Stimulated activated CD8-positive, alpha-beta memory T cell treated with anti-CD3 and anti-CD28 coated beads, Interleukin-7, amount 100 ng/mL, for 24 hours (primary cell): ENCODE results near the gene HSDL1.

Experiments used
- DNase-seq: peaks from one replicate; pipeline ENCODE4 v3.0.0-alpha.2; 2020; ENCODE audit warnings: low read depth

Gene HSDL1

DNA sequence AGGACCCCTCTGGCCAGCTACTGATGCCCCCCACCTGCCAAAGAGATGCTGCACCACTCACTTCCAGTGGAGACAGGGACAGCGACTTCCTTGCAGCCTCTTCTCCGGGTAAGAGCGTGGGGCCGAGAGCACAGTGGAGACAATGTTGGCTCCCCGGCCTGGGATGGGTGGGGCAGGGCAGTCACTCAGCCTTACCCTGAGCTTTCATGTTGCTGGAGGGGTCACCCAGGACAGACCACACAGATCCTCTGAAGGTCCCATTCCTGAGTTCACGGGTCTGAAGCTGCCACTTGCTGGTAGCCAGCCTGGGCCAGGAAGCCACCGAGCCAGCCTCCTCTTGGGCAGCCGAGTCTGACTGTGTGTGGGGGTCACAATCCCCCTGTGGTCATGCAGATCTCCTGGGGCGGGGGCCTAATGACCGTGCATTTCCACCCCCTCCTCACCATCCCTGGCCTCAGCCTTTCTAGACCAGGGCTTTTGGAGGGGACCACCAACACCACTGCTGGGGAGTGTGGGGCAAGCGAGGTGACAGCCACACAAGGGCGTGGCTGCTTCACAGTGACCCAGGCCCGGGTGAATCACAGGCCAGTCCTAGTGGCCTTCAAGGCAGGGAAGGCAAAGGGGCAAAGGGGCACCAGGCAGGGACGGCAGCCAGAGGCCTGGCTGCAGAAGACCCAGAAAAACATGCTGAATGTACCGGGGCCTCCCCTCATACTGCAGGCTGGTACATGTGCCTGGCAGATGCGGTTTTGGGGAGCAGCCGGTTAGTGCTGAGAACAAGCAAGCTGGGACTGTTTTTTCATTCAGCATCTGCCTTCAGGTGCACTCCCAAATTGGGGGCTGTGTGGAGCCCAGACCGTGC, 31.4 kb upstream of the HSDL1 start:
- DNase-seq, result no peak

DNA sequence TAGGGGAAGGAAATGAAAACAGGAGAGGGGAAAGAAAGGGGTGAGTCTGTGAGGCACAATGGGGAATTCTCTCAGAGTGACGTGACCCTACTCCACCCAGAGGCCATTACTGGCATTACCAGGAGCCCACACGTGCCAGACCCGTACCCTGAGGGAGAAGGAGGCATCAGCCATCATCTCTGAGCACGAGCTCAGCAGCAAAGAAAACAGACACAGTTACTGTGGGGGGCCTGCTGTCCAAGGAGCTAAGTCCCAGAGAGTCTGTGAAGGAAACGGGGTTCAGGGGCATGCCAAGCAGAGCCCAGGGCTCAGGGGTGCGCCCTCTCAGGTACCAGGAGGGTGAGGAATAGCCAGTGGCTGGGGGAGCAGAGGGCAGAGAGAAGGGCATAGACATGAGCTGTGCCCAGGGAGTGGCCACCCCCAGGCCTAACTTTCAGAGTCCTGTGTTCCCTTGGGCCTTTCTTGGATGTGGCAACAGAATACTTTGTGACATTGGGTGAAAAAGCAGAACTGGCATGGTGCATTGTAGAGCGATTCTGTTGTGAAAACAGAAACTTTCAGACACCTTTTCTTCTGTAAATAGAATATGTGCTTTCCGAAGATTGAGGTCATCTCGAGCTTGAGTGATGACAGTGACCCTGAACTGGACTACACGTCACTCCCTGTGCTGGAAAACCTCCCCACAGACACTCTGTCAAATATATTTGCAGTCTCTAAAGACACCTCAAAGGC, 30.5 kb upstream of the HSDL1 start:
- peak; percentile 41 for DNase-seq

DNA sequence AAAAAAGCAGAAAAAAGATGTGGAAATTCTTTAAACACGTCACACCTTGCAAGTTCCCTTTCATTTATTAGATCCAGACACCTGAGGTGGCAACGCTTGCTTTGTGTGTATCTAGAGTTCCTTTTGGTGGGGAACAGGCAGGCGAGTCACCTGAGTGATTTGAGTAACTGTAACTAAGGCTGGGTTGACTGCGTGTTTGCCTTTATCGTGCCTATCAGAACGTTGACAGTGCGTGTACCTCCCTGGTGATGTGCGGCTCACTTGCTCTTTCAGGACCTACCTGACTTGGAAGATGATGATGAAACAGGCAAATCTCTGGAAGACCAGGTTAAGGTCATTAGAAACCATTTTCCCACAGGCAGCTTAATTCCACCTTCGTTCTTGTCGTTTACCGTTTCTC, 29.4 kb upstream of the HSDL1 start:
- DNase-seq, result no peak

DNA sequence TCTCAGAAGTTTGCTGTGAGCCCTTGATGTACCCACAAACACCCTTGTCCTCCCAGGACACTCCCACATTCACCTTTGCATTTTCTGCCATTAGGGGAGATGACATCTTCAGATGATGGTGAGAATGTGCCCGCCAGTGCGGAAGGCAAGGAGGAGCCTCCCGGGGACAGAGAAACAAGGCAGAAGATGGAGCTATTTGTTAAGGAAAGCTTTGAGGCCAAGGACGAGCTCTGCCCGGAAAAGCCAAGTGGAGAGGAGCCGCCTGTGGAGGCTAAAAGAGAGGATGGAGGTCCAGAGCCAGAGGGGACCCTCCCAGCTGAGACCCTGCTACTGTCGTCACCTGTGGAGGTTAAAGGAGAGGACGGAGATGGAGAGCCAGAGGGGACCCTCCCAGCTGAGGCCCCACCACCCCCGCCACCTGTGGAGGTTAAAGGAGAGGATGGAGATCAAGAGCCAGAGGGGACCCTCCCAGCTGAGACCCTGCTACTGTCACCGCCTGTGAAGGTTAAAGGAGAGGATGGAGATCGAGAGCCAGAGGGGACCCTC, 24.9 kb upstream of the HSDL1 start:
- no peak for DNase-seq

DNA sequence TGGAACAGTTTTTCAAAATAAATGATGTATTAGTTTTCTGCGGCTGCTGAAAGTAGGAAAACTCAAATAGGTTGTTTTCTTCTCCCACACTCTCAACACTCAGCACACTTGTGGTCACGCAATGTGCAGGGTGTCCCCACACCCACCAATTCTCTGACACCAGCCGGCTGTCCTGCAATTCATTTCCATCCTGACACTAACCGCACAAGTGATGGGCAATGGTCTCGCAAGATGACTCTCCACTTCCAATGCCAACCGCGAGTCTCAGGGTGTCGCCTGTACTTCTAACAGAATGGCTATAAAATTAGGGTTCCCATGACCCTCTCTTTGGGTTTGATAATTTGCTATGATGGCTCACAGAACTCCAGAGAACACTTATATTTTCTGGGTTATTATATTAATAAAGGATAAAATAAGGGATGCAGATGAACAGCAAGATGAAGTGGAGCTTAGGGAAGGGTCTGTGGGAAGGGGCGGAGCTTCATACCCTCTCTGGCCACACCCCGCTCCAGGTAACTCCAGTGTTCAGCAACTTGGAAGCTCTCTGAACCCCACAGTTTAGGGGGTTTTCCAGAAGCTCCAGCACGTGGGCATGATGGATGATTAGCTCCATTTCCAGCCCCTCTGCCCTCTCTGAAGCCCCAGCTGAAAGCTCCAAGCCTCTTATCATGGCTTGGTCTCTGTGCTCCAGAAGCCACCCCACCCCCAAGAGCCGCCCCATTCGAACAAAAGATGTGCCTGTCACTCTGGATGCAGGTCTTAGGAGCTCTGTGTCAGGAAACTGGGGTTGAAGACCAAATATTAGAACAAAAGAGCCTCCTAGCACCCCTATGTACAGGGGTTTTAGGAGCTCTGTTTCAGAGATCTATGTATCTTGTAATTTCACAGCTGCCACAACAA, 22.1 kb upstream of the HSDL1 start:
- no peak for DNase-seq

DNA sequence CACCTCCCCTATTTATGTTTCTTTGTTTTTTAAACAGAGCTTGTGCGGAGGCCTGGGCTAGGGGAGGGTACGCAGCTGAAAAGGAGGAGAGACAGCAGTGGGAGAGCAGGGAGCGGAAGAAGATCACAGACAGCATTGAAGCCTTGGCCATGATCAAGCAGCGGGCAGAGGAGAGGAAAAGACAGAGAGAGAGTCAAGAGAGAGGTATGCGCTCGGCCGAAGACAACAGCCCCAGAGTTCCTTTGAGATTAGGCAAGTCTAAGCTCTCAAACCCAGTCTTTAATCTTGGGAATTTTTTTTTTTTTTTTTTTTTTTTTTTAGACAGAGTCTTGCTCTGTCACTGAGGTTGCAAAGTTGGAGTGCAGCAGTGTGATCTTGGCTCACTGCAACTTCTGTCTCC, 20.8 kb upstream of the HSDL1 start:
- no peak for DNase-seq

DNA sequence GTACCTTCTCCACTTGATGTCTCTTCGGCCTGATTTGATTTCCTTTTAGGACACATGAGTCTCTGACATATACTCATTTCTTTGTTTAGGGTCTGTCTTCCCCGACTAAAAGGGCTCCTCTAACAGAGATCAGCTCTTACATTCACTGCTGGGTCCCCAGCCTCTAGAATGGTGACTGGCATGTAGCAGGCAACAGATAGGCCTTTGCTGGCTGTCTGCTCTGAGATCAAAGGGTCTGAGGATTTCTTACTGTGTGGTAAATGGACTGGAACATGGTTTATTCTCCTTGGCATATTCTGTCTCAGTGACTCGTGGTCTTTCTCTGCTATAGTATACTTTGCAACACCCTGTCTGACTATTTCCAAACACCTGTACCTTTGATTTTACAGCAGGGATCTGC, 16.8 kb upstream of the HSDL1 start:
- no peak for DNase-seq

DNA sequence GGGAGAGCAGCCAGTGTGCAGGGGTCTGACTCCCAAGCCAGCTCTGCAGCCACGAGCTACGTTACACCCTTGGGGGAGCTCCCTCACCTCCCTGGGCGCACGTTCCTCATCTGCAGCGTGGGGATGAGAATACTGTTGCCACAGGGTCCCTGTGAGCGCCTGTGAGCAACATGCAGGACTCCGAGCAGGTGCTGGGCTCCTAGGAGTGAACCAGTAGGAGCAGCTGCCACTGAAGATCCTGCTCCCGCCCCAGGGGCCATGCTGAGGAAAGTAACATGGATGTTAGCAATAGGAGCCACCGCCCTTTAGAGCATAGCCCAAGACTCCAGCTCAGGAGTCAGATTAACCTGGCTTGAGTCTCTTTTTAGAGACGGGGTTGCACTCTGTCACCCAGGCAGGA, 16.1 kb upstream of the HSDL1 start:
- DNase-seq, result no peak

DNA sequence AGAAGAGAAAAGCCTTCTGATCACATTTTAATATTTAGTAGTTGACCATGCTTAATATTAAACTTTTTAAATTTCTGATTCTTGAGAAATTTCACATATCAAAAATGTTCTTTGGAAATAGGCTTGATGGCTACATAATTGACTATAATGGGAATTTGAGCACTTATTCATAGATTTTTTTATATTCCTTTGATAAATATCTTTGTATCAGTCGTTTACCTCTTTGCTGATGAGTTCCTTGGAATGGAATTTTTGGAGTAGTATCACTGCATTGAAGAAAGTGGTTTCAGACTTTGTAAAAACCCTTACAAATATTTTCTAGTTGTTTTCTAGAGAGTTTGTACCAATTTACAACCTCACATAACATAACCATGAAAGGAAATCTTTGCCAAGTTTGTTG, 14.8 kb upstream of the HSDL1 start:
- DNase-seq, result no peak

DNA sequence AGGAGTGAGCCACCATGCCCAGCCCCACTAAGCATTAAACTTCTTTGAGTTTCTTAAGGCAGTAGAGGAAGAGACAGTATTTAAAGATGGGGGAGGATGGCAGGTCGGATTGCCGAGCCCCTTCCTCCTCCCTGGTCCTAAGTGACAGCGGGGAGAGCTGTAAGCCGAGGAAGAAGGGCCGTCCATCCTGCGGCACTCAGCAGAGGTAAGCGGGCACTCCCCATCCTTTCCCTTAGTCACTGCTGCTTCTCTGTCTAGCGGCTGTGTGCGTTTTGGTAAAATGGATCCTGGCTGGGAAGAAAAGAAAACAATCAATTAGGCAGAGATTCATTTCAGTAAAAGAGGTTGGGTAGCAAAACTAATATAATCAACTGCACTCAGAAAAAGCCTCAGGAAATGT, 14.0 kb upstream of the HSDL1 start:
- no peak for DNase-seq

DNA sequence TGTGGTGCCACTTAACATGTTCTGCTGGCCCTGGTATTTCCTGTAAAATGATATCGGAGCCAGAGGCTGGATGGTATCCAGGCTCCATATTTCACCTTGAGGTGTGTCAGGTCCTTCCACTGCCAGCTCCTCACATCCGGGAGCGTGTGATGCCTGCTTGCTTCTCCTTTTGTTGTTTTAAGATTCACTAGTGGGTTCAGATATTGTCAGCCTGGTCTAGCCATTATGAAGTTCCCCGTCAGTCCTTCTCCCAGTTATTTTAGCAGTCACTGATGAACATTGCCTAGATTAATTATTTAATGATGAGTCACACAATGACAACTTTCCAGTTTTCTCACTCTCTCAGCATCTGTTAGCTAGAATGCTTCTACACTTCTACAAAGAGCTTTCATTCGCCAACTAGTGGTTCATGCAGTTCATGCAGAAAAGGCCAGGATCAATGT, 11.4 kb upstream of the HSDL1 start:
- DNase-seq, result no peak

DNA sequence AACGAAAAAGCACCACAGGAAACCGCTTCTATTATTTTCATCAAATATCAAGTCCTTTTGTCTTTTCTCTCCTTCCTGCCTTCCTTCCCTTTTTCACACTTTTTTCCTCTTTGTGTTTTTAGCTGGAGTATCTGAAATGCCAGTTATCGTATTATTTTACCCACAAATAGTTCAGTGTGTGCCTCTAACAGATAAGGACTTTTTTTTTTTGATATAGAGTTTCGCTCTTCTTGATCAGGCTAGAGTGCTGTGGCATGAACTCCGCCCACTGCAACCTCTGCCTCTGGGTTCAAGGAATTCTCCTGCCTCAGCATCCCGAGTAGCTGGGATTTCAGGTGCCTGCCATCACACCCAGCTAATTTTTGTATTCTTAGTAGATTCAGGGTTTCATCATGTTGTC, 10.8 kb upstream of the HSDL1 start:
- no peak for DNase-seq

DNA sequence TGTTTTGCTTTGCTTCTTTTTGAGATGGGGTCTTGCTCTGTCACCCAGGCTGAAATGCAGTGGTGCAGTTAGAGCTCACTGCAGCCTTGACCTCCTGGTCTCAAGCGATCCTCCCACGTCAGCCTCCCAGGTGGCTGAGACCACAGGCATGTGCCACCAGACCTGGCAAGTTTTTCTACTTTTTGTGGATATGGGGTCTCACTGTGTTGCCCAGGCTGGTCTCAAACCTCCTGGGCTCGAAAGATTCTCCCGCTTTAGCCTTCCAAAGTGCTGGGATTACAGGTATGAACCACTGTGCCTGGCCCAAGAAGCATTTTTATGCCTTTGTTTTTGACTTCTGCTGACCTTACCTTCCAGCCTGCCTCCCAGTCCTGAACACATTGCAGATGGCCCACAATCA, 10.2 kb upstream of the HSDL1 start:
- no peak for DNase-seq

DNA sequence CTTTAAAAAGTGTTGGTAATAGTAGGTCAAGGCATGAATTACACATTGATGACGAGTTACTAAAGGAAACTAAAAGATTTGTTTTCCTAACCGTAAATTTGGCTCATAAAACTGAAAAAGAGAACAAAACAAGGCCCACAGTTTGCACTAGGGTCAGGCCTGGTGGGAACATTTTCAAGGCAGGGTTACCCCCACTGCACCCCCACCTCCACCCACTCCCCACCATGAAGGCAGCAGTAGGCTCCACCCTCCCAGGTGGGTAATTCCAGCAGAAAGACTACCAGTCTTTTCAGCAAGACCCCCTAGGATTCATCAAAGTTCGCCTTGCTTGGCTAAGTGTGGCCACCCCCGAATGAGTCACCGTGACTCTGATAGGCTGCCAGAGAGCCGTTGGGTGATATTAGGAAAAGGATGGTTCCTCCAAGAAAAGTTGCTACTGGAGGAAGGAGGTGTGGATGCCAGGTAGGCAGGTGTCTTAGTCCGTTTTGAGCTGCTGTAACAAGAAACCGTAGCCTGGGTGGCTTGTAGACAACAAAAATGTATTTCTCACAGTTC, 8.8 kb upstream of the HSDL1 start:
- DNase-seq, result no peak

DNA sequence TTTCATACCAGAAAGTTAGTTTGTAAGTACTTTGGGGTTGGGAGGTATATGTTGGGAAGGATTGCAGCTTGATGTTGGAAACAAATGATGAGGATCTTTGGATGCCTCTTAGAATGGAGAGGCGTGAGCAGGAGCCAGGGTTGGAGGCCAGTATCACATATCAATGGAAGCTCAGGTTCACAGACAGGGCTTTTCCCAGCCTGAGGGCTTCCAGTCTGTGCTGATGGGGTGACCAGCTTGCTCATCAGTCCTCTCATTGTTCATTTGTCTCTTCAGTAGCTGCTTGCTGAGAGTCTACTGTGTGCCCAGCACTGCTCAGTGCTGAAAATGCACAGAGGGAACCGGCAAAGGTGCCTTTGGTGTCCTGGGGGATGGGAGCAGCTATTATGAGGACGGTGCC, 5.9 kb upstream of the HSDL1 start:
- no peak for DNase-seq

DNA sequence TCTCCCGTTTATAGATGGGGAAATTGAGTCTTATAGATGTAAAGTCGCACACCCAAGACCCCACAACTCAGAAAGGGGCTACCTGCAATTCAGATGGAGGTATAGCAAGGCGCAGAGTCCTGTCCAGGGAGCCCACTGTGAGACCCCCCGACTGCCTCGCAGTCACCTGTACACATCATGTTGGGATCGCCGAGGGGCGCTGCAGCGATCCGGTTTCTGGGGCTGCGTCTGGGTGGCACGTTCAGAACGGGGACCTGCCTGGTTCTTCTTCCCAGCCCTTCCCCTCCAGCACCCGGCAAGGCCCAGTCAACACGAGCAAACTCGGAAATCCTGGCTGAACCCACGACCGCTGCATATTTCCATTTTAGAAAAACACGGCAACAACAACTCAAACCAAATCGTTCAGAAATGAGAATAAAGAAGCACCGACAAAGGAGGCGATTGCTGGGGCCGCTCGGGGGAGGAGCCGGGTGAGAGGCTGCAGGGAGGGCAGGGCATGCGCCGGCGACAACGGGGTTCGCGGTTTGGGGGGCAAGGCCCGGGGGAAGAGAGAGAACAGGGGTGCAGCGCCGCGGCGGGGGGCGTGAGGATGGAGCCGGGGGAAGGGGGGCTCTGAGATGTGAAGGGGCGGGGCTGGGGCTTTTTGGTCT, 643 bp downstream of the HSDL1 start:
- peak; percentile 13 for DNase-seq

DNA sequence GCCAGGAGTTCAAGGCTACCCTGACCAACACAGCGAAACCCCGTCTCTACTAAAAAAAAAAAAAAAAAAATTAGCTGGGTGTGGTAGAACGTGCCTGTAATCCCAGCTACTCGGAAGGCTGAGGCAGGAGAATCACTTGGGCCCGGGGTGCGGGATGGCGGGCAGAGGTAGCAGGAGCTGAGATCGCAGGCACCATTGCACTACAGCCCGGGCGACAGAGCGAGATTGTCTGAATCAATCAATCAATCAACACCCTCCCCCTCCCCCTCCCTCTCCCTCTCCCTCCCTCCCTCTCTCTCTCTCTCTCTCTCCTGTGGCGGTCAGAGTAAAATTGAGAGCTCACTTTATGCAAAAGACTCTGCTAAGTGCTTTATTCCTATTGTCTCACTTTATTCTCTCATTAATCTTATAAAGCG, 1.2 kb downstream of the HSDL1 start:
- no peak for DNase-seq

DNA sequence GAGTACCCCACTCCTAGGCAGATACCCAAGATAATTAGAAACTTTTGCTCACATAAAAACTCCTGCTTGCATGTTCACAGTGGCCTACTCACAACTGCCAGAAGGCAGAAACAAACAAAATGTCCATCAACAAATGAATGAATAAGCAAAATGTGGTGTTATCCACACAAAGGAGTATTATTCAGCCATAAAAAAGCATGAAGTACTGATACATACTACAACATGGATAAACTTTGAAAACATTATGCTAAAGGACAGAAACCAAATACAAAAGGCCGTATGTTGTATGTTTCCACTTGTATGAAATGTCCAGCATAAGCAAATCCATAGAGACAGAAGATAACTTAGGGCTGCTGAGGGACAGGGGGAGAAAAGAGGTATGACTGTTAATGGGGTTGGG, 1.9 kb downstream of the HSDL1 start:
- no peak for DNase-seq

DNA sequence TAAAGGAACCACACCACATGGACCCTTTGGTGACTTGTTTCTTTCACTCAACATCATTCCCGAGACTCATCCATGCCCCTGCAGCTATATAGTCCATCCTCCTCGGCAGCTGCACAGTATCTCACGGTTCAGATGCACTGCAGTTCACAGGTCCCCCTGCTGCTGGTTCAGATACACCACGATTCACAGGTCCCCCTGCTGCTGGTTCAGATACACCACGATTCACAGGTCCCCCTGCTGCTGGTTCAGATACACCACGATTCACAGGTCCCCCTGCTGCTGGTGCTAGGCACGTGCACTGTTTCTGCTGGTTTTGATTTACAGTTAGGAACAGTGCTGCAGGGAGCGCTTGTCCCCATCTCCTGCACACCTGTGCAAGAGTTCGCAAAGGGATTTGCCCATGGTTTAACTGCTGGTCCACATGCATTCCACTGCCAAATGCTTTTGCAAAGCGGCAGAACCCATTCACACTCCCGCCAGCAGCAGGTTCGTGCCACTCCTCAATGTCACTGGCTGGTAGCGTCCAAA, 3.8 kb downstream of the HSDL1 start:
- no peak for DNase-seq

DNA sequence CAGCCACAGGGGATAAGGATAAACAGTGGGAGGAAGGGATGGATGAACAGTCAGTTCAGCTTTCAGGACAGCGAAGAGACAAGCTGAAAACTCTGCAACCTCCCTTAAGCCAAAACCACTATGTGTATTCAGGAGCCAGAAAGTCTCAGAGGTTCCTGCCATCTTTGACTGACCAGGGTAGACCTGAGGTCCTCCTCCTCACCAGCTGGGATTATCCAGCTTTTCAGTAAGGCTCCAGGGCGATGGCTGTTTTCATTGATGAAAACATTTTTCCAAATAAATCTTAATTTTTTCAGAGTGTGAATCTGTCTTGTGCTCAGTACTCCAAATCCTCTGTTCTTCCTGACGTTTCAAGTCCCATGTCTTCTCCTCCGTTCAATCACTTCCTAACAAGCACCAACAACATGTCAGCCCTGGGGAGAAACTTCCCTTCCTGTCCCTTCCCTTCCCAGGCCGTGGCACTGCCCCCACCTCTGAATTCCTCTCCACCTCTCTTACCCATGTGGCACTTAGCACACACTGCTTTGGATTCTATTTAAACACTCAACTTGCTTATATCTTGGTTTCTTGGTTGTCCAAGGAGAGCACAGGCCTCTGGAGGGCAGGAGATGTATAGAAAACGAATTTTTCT, 5.2 kb downstream of the HSDL1 start:
- no peak for DNase-seq
